Mesenchymal stem cell (in vitro differentiated cells and primary cell): ENCODE results near the gene STUM.
"Not testable (repeated sequence)": the region's sequence is repeated elsewhere in the genome, so short reads cannot be mapped to it uniquely, and the experiment has no call there.

Experiments used
- DNase-seq: peaks from one replicate; pipeline ENCODE4 v3.0.0-alpha.2; 2013
- H2AFZ ChIP-seq: one replicate; pipeline ENCODE4 v1.6.1; 2013; ENCODE audit warnings: low read depth, mild to moderate bottlenecking, control low read depth, inconsistent platforms, low read length, moderate library complexity
- H2AK5ac ChIP-seq: 2 replicates; pipeline ENCODE4 v1.6.1; 2013; ENCODE audit warnings: low read length, moderate library complexity, mild to moderate bottlenecking, inconsistent platforms; ENCODE audit not compliant: severe bottlenecking
- H2BK120ac ChIP-seq: one replicate; pipeline ENCODE4 v1.6.1; 2013; ENCODE audit warnings: low read depth, mild to moderate bottlenecking, inconsistent platforms, low read length, moderate library complexity
- H2BK12ac ChIP-seq, 2 experiments: one replicate each; pipeline ENCODE4 v1.6.1; 2013; ENCODE audit warnings: inconsistent platforms in 2 of 2, low read length in 2 of 2, mild to moderate bottlenecking in 2 of 2, moderate library complexity in 2 of 2, control low read depth in 1 of 2
- H2BK15ac ChIP-seq: one replicate; pipeline ENCODE4 v1.6.1; 2013; ENCODE audit warnings: mild to moderate bottlenecking, low read depth, inconsistent platforms; ENCODE audit not compliant: poor library complexity, severe bottlenecking
- H2BK5ac ChIP-seq: 2 replicates; pipeline ENCODE4 v1.6.1; 2013; ENCODE audit warnings: low read depth, mild to moderate bottlenecking, low read length, control low read depth, inconsistent platforms; ENCODE audit not compliant: poor library complexity, severe bottlenecking
- H3K14ac ChIP-seq, 2 experiments: one replicate each; pipeline ENCODE4 v1.6.1; 2013; ENCODE audit warnings: inconsistent platforms in 2 of 2, low read length in 2 of 2, control low read depth in 1 of 2, mild to moderate bottlenecking in 1 of 2, moderate library complexity in 1 of 2
- H3K18ac ChIP-seq, 2 experiments: one replicate each; pipeline ENCODE4 v1.6.1; 2013; ENCODE audit warnings: inconsistent platforms in 2 of 2, low read length in 2 of 2, control low read depth in 1 of 2, low read depth in 1 of 2, mild to moderate bottlenecking in 1 of 2
- H3K23ac ChIP-seq, 2 experiments: one replicate each; pipeline ENCODE4 v1.6.1; 2013; ENCODE audit warnings: inconsistent platforms in 2 of 2, low read length in 2 of 2, mild to moderate bottlenecking in 2 of 2, moderate library complexity in 2 of 2, control low read depth in 1 of 2
- H3K27ac ChIP-seq: 2 replicates; pipeline ENCODE4 v1.5.1; 2013; ENCODE audit warnings: mild to moderate bottlenecking, moderate library complexity, low read length, control low read depth, inconsistent platforms; ENCODE audit not compliant: poor library complexity, severe bottlenecking
- H3K27me3 ChIP-seq, 2 experiments: 2 replicates each; pipeline versions ENCODE4 v1.6.1 to v1.7.0; 2013; ENCODE audit warnings: low read length in 2 of 2, mild to moderate bottlenecking in 2 of 2, moderate library complexity in 2 of 2, control low read depth in 1 of 2, inconsistent platforms in 1 of 2; ENCODE audit not compliant: control insufficient read depth in 1 of 2, insufficient read depth in 1 of 2
- H3K36me3 ChIP-seq, 2 experiments: 2 replicates each; pipeline versions ENCODE4 v1.6.1 to v1.7.0; 2013; ENCODE audit warnings: low read length in 2 of 2, control low read depth in 1 of 2, inconsistent platforms in 1 of 2, low read depth in 1 of 2, mild to moderate bottlenecking in 1 of 2; ENCODE audit not compliant: insufficient read depth in 2 of 2, control insufficient read depth in 1 of 2
- H3K4ac ChIP-seq, 2 experiments: one replicate each; pipeline ENCODE4 v1.6.1; 2013; ENCODE audit warnings: inconsistent platforms in 2 of 2, low read length in 2 of 2, mild to moderate bottlenecking in 2 of 2, moderate library complexity in 2 of 2, control low read depth in 1 of 2, low read depth in 1 of 2
- H3K4me1 ChIP-seq: 2 replicates; pipeline ENCODE4 v1.6.1; 2013; ENCODE audit warnings: low read depth, low read length, control low read depth; ENCODE audit not compliant: control insufficient read depth, insufficient read depth
- H3K4me2 ChIP-seq: 2 replicates; pipeline ENCODE4 v1.6.1; 2013; ENCODE audit warnings: low read length, mild to moderate bottlenecking, inconsistent platforms; ENCODE audit not compliant: poor library complexity, severe bottlenecking
- H3K4me3 ChIP-seq, 2 experiments: 2 replicates each; pipeline versions ENCODE4 v1.5.1 to v1.7.0; 2013; ENCODE audit warnings: low read length in 2 of 2, mild to moderate bottlenecking in 2 of 2, control low read depth in 1 of 2, low read depth in 1 of 2; ENCODE audit not compliant: insufficient read depth in 1 of 2
- H3K79me1 ChIP-seq: replicated peaks from 2 replicates; pipeline ENCODE4 v1.6.1; 2013; ENCODE audit warnings: mild to moderate bottlenecking, control low read depth, low read length, inconsistent platforms; ENCODE audit not compliant: poor library complexity, severe bottlenecking
- H3K9ac ChIP-seq: 2 replicates; pipeline ENCODE4 v1.7.0; 2013; ENCODE audit warnings: mild to moderate bottlenecking, low read length, moderate library complexity
- H3K9me3 ChIP-seq: 2 replicates; pipeline ENCODE4 v1.7.0; 2013; ENCODE audit warnings: mild to moderate bottlenecking, low read length; ENCODE audit not compliant: control insufficient read depth
- H4K8ac ChIP-seq: one replicate; pipeline ENCODE4 v1.6.1; 2013; ENCODE audit warnings: inconsistent platforms, mild to moderate bottlenecking, low read length, moderate library complexity
- H4K91ac ChIP-seq: one replicate; pipeline ENCODE4 v1.6.1; 2013; ENCODE audit warnings: mild to moderate bottlenecking, low read length, inconsistent platforms
- WGBS: methylation state at CpG from one replicate; pipeline ENCODE4 v1.1.7; 2013; ENCODE audit warnings: mixed read lengths; 5-methylcytosine and 5-hydroxymethylcytosine counted together

Gene STUM

DNA sequence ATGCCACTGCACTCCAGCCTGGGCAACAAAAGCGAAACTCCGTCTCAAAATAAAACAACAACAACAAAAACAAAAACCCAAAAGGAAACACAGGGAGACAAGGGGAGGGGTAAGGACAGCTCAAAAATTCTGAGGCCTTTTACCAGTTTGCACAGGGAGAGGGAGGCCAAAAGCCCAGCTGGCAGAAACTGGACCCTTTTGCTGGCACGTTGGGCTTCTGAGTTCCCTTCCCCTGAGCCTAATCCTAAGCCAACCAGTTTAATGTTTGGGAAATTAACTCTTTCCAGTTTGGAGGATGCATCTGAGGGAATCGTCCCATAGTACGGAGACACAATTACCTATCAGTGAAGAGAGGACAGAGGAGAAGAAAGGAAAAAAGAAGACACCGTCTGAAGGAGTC is 63.4 kb downstream of the STUM start:
- not testable (repeated sequence) for H3K9me3 ChIP-seq, H2AK5ac ChIP-seq, H3K79me1 ChIP-seq, H3K27ac ChIP-seq, H3K4me3 ChIP-seq, H4K8ac ChIP-seq, H3K9ac ChIP-seq, H2BK120ac ChIP-seq, DNase-seq, H3K36me3 ChIP-seq, H2AFZ ChIP-seq, H2BK12ac ChIP-seq, H2BK15ac ChIP-seq, H3K18ac ChIP-seq, H3K14ac ChIP-seq, H3K4me2 ChIP-seq, H3K23ac ChIP-seq, H4K91ac ChIP-seq, H2BK5ac ChIP-seq, H3K4me1 ChIP-seq, H3K4ac ChIP-seq
- peaks cover 31 to 47% of the 10 kb centered on the region in 2 experiments for H3K27me3 ChIP-seq
- 76% methylated on average over 4 of the region's 6 CpGs for WGBS

DNA sequence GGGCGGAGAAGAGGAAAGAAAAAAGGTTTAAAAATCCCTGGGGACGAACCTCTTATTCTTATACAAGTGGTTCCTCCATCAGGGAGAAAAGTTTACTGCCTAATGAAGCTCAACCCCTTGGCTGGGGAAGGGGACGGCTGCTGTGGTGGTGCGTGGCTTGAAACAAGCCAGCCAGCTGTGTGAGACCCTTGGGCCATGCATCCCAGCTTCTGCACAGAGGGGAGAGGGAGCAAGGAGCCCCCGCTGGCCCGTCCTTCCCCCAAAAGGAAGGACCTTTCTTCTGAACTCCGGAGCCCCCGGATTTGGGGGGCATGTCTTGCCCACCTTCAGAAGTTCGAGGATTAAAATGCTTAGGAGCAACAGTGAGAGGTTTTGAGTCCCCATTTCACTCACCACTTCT is 67.3 kb downstream of the STUM start:
- Histone ChIP-seq H3K4me1 (no peaks in the 10 kb centered on the region), H2BK5ac (no peak overlapping the region), H3K27ac (no peak overlapping the region), H3K36me3 (no peaks in the 10 kb centered on the region), H3K4ac (no peak overlapping the region), H2BK12ac (no peak overlapping the region), H3K14ac (no peak overlapping the region), H2AK5ac (no peak overlapping the region), H3K9me3 (no peaks in the 10 kb centered on the region), H2AFZ (no peak overlapping the region), H4K8ac (no peak overlapping the region), H3K4me2 (no peak overlapping the region), H3K18ac (no peak overlapping the region), H4K91ac (no peak overlapping the region), H2BK15ac (no peak overlapping the region), H2BK120ac (no peak overlapping the region), H3K9ac (no peak overlapping the region), H3K23ac (no peak overlapping the region), H3K79me1 (no peaks in the 10 kb centered on the region), H3K27me3 (peaks cover 17 to 30% of the 10 kb centered on the region in 2 experiments), H3K4me3 (no peak overlapping the region)
- whole genome bisulfite sequencing = 79% methylated on average over 6 of the region's 9 CpGs
- no peak for DNase-seq

GRCh38 chr1:226616636-226617035 is 68.1 kb downstream of the STUM start:
- Histone ChIP-seq H3K9ac (no peak overlapping the region), H2BK5ac (no peak overlapping the region), H3K27me3 (peaks cover 16 to 24% of the 10 kb centered on the region in 2 experiments), H2BK120ac (no peak overlapping the region), H3K4me3 (no peak overlapping the region), H3K4me1 (no peaks in the 10 kb centered on the region), H4K8ac (no peak overlapping the region), H3K27ac (no peak overlapping the region), H3K36me3 (no peaks in the 10 kb centered on the region), H2BK12ac (no peak overlapping the region), H3K18ac (no peak overlapping the region), H4K91ac (no peak overlapping the region), H3K23ac (no peak overlapping the region), H2AFZ (no peak overlapping the region), H3K4me2 (no peak overlapping the region), H2AK5ac (no peak overlapping the region), H2BK15ac (no peak overlapping the region), H3K9me3 (peaks cover 2% of the 10 kb centered on the region), H3K4ac (no peak overlapping the region), H3K79me1 (no peaks in the 10 kb centered on the region), H3K14ac (no peak overlapping the region)
- 44% methylated on average over 1 of the region's 1 CpG for WGBS
- no peak for DNase-seq

- no peak overlapping the region for H3K4me3 ChIP-seq
- H4K8ac ChIP-seq = no peak overlapping the region
- WGBS = 82% methylated on average over 8 of the region's 8 CpGs
- no peak overlapping the region for H3K27ac ChIP-seq
- H3K9ac ChIP-seq = no peak overlapping the region
- no peak overlapping the region for H2BK120ac ChIP-seq
- no peaks in the 10 kb centered on the region for H3K79me1 ChIP-seq
- H2BK5ac ChIP-seq = no peak overlapping the region
- H3K14ac ChIP-seq = no peak overlapping the region
- no peak overlapping the region for H3K18ac ChIP-seq
- H3K4me2 ChIP-seq = no peak overlapping the region
- DNase-seq = no peak
- no peaks in the 10 kb centered on the region for H3K4me1 ChIP-seq
- no peak overlapping the region for H2AK5ac ChIP-seq
- no peak overlapping the region for H3K23ac ChIP-seq
- H2BK15ac ChIP-seq = no peak overlapping the region
- H3K36me3 ChIP-seq = no peaks in the 10 kb centered on the region
- peaks cover 3% of the 10 kb centered on the region for H3K9me3 ChIP-seq
- H3K27me3 ChIP-seq = peaks cover 16 to 23% of the 10 kb centered on the region in 2 experiments
- H3K4ac ChIP-seq = no peak overlapping the region
- no peak overlapping the region for H2AFZ ChIP-seq
- no peak overlapping the region for H2BK12ac ChIP-seq
- H4K91ac ChIP-seq = no peak overlapping the region
Observed at GRCh38 chr1:226617109-226617508, 68.5 kb downstream of the STUM start.
